IPS DF 4.7 (cell line): ENCODE results near the gene AP3D1.
"Not testable (repeated sequence)": the region's sequence is repeated elsewhere in the genome, so short reads cannot be mapped to it uniquely, and the experiment has no call there.

Source experiments
- DNase-seq: peaks from one replicate; pipeline ENCODE4 v3.0.0-alpha.2; 2013; ENCODE audit warnings: low spot score; ENCODE audit errors: extremely low read depth

AP3D1 gene

GRCh38 chr19:2154587-2155075, 3.3 kb upstream of the AP3D1 start:
- DNase-seq = no peak

- DNase-seq = no peak
Observed at GRCh38 chr19:2150794-2151338, 500 bp downstream of the AP3D1 start.

- DNase-seq = no peak
Observed at GRCh38 chr19:2149980-2150793, 1.2 kb downstream of the AP3D1 start.

- no peak for DNase-seq
Observed at GRCh38 chr19:2148482-2149135, 2.8 kb downstream of the AP3D1 start.

- no peak for DNase-seq
Observed at GRCh38 chr19:2145831-2146241, 5.5 kb downstream of the AP3D1 start.

GRCh38 chr19:2144190-2144589, 7.2 kb downstream of the AP3D1 start:
- no peak for DNase-seq

- no peak for DNase-seq
Observed at GRCh38 chr19:2142173-2142829, 9.1 kb downstream of the AP3D1 start.

GRCh38 chr19:2140138-2140569, 11.2 kb downstream of the AP3D1 start:
- DNase-seq = no peak

GRCh38 chr19:2139385-2140137, 11.8 kb downstream of the AP3D1 start:
- DNase-seq = no peak

GRCh38 chr19:2138061-2138728, 13.2 kb downstream of the AP3D1 start:
- no peak for DNase-seq

GRCh38 chr19:2136796-2137195, 14.6 kb downstream of the AP3D1 start:
- no peak for DNase-seq

GRCh38 chr19:2135474-2136402, 15.6 kb downstream of the AP3D1 start:
- no peak for DNase-seq

- no peak for DNase-seq
Observed at GRCh38 chr19:2132731-2133490, 18.5 kb downstream of the AP3D1 start.

- DNase-seq = no peak
Observed at GRCh38 chr19:2132191-2132590, 19.2 kb downstream of the AP3D1 start.

- DNase-seq = not testable (repeated sequence)
Observed at GRCh38 chr19:2131012-2131975, 20.1 kb downstream of the AP3D1 start.

- no peak for DNase-seq
Observed at GRCh38 chr19:2129892-2130770, 21.2 kb downstream of the AP3D1 start.

GRCh38 chr19:2129486-2129885, 21.9 kb downstream of the AP3D1 start:
- DNase-seq = no peak
